Activated B cell treated with CpG ODN at 0.5 μM for 24 hours (primary cell): Measurements from ENCODE around the gene RASGRP3. TPM values are rescaled to one million over a fixed set of nuclear protein-coding genes. Genes with fewer than 3 reads are reported as not detected.

Experiments used
- ATAC-seq: fragments of 200-7000 bp; cut with Tn5 transposase; one replicate; pipeline ENCODE4 v1.10.0; 2021; ENCODE audit warnings: low read depth, mild to moderate bottlenecking, moderate library complexity
- CTCF ChIA-PET: fragments of 350-600 bp; sonication (Branson Sonifier 250); formaldehyde crosslinking; loops from one replicate; lab custom pipeline; 2021; ENCODE audit warnings: antibody characterized with exemption; lab: Charles Lee
- POLR2A ChIA-PET: fragments of 350-600 bp; sonication (Branson Sonifier 250); formaldehyde crosslinking; loops from one replicate; lab custom pipeline; 2021; ENCODE audit warnings: antibody characterized with exemption; lab: Charles Lee
- DNase-seq: peaks from one replicate; pipeline ENCODE4 v3.0.0; 2022
- H3K27ac Mint-ChIP-seq: one replicate; pipeline ENCODE4 v1.8.0; 2020; ENCODE audit warnings: mixed read lengths
- H3K27me3 Mint-ChIP-seq: one replicate; pipeline ENCODE4 v1.8.0; 2021; ENCODE audit warnings: mixed read lengths
- H3K36me3 Mint-ChIP-seq: one replicate; pipeline ENCODE4 v1.8.0; 2021; ENCODE audit warnings: low read depth, mixed read lengths
- H3K4me1 Mint-ChIP-seq: one replicate; pipeline ENCODE4 v1.8.0; 2021; ENCODE audit warnings: mixed read lengths
- H3K4me3 Mint-ChIP-seq: one replicate; pipeline ENCODE4 v1.8.0; 2020; ENCODE audit warnings: mild to moderate bottlenecking, mixed read lengths
- H3K9me3 Mint-ChIP-seq: one replicate; pipeline ENCODE4 v1.8.0; 2020; ENCODE audit warnings: mixed read lengths
- intact Hi-C: fragments of 100-400 bp; cut with micrococcal nuclease; formaldehyde crosslinking; loops from one replicate; pipeline ENCODE4 v1.15.1; 2024
- total RNA-seq: library from RNA; stranded (reverse); gene quantifications from 2 replicates; pipeline ENCODE4 v1.2.3, GENCODE V29; 2022
- TF ChIP-seq, protein P1 (sequence below): fragments of 200-600 bp; IDR thresholded peaks from one replicate; pipeline ENCODE4 v1.8.0; 2022; ENCODE audit warnings: antibody characterized with exemption, mild to moderate bottlenecking

Gene RASGRP3
- total RNA-seq, 1 donor from 2014 or later: 205 TPM

DNA sequence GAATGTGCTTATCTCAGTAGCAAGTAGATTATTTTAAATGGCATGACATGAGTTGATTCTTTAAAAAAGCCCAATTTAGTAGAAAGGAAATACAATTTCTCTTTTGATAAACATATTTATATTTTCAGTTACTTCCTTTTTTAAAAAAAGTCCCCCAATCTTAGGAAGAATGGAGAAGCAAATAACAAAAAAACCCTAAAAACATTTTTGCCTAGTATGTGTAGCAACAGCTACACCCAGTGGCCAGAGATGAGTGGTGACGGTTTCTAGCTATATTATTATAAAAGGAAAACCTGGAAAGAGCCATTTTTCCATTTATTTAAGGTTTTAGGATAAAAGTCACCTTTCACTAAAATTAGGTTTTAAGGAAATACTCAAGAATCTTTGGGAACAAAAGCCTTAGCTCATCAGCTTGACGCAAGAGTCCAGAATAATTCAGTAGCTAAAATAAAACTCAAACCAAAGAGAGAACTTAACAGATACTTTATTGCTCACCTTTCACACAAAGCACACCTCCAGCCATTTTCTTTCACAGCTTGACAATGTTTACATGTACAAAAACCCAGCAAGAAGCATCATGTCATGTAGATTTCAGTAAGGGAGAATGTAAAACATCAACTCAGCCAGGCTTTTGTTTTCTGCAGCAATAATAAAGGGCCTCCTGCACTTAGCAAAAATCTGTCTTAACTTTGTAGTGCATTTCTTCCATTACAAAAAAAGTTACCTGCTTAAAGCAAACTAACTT is 106.9 kb downstream of the RASGRP3 start:
- DNase-seq (no peak), ATAC-seq (peak; percentile 71)
- intact Hi-C loops: loop anchor here (1.0 to 5.0 kb wide), 11 partner anchors 51 to 1029 kb away; partner anchors contain the start of genes LTBP1 and TTC27
- POLR2A ChIA-PET: interaction anchor here (0.6 to 2.3 kb wide), 5 partner anchors 16 to 501 kb away, joined by 3 to 23 read pairs (median 6); partner anchors contain the start of genes FAM98A and RASGRP3
- peaks cover 40% of the 10 kb centered on the region for H3K36me3 Mint-ChIP-seq
- peak overlapping the region; percentile 71 for H3K27ac Mint-ChIP-seq
- no peaks in the 10 kb centered on the region for H3K27me3 Mint-ChIP-seq
- H3K4me3 Mint-ChIP-seq: no peak overlapping the region
- no peaks in the 10 kb centered on the region for H3K9me3 Mint-ChIP-seq
- CTCF ChIA-PET: interaction anchor here (0.6 to 3.6 kb wide), 41 partner anchors 10 to 955 kb away, joined by 3 to 63 read pairs (median 4); partner anchors contain the start of genes FAM98A, RASGRP3 and TTC27
- TF ChIP-seq, protein P1, sequence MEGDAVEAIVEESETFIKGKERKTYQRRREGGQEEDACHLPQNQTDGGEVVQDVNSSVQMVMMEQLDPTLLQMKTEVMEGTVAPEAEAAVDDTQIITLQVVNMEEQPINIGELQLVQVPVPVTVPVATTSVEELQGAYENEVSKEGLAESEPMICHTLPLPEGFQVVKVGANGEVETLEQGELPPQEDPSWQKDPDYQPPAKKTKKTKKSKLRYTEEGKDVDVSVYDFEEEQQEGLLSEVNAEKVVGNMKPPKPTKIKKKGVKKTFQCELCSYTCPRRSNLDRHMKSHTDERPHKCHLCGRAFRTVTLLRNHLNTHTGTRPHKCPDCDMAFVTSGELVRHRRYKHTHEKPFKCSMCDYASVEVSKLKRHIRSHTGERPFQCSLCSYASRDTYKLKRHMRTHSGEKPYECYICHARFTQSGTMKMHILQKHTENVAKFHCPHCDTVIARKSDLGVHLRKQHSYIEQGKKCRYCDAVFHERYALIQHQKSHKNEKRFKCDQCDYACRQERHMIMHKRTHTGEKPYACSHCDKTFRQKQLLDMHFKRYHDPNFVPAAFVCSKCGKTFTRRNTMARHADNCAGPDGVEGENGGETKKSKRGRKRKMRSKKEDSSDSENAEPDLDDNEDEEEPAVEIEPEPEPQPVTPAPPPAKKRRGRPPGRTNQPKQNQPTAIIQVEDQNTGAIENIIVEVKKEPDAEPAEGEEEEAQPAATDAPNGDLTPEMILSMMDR: peak; percentile 93
- peaks cover 24% of the 10 kb centered on the region for H3K4me1 Mint-ChIP-seq

DNA sequence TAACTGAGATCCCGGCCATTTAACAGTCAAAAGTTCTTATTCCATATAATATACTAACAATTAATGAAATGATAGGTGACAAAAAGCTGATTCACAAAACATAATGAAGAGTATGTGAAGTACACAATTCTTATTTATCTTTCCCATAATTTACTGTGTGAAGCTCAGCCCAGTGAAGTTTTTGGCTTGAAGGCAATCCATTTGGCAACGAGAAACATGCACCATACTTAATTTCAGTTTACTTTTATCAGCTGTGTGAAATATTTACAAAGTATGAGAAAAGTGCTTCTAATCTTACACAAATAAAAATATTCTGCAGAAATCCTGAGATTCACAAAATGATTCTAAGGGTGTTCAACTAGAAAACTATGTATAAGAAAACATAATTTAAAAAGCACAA is 110.3 kb downstream of the RASGRP3 start:
- POLR2A ChIA-PET: interaction anchor here (1.1 to 1.4 kb wide), 2 partner anchors 11 to 110 kb away, joined by 3 to 4 read pairs; no protein-coding TSS in a partner anchor
- intact Hi-C loops: no loop called here
- Mint-ChIP-seq H3K9me3 (no peaks in the 10 kb centered on the region), H3K36me3 (peaks cover 67% of the 10 kb centered on the region), H3K27ac (no peak overlapping the region), H3K4me3 (no peak overlapping the region), H3K27me3 (no peaks in the 10 kb centered on the region), H3K4me1 (peaks cover 16% of the 10 kb centered on the region)
- no peak for DNase-seq
- CTCF ChIA-PET: interaction anchor here (1.9 kb wide), 1 partner anchor 110 kb away, joined by 4 read pairs; the partner anchor contains the start of gene RASGRP3
- ATAC-seq: no peak
- TF ChIP-seq, protein P1: no peak

DNA sequence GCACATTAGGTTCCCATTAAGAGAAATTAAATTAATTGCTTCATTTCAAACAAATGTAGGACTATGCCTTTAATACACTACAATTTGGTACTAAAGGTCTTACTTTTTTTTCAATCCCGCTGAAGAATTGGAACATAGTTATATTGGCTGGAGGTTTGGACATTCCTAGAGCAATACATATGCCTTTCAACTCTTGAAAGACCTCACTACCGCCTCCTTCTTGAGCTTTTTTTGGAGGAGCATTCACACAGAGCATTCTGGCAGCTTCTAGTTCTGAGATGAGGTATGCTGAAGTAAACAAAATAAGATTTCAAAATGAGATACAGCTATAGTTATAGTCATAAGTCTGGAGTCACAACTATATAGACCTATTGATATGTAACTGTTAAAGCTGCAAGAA is 111.8 kb downstream of the RASGRP3 start:
- peaks cover 78% of the 10 kb centered on the region for H3K36me3 Mint-ChIP-seq
- H3K9me3 Mint-ChIP-seq: no peaks in the 10 kb centered on the region
- ChIA-PET CTCF (interaction anchor here (0.9 kb wide), 1 partner anchor 11 kb away, joined by 3 read pairs; the partner anchor contains the start of gene FAM98A), POLR2A (no interaction called here)
- TF ChIP-seq, protein P1: no peak
- DNase-seq (no peak), ATAC-seq (no peak)
- H3K4me3 Mint-ChIP-seq: no peak overlapping the region
- no peaks in the 10 kb centered on the region for H3K27me3 Mint-ChIP-seq
- intact Hi-C loops: no loop called here
- H3K27ac Mint-ChIP-seq: no peak overlapping the region
- H3K4me1 Mint-ChIP-seq: peaks cover 3% of the 10 kb centered on the region

DNA sequence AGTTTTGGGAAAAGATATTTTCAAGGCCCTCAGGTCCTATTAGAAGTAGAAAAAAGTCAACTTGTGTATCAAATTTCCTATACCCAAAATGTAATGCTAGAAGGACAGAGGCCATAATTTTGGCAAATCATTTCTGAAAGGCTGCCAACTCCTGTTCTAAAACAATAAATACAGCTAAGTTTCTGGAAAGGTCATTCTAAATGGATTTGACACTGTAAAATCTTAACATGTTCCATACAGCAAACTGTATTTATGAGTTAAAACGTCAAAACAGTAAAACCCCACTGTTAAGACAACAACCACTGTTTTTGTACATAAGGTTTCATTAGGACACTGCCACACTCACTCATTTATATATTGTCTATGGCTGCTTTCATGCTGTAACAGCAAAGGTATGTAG is 113.0 kb downstream of the RASGRP3 start:
- DNase-seq (no peak), ATAC-seq (no peak)
- CTCF ChIA-PET: no interaction called here
- intact Hi-C loops: no loop called here
- Mint-ChIP-seq H3K4me3 (no peak overlapping the region), H3K27ac (no peak overlapping the region), H3K36me3 (peaks cover 78% of the 10 kb centered on the region), H3K4me1 (peaks cover 3% of the 10 kb centered on the region), H3K27me3 (no peaks in the 10 kb centered on the region), H3K9me3 (no peaks in the 10 kb centered on the region)
- POLR2A ChIA-PET: no interaction called here
- TF ChIP-seq, protein P1: no peak

DNA sequence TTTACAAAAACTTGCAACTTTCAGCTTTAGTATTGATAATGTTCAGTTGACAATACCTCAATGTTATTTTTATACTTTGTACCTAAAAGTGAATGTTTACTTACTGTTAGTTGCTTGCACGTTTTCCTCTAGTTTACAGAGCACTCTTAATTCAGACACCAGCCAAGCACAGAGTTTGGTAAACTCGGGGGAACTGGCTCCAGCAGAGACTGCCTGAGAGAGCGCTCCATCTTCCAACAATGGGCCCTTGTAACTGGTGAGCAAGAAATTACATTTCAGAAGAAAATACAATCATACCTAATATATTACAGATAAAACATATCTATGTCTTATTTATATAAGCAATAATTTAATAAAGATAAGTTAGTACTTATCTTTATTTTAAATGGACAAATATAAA is 118.9 kb downstream of the RASGRP3 start:
- Mint-ChIP-seq H3K4me3 (no peak overlapping the region), H3K9me3 (no peaks in the 10 kb centered on the region), H3K27ac (peak overlapping the region; percentile 11), H3K4me1 (peaks cover 37% of the 10 kb centered on the region), H3K36me3 (peaks cover 53% of the 10 kb centered on the region), H3K27me3 (no peaks in the 10 kb centered on the region)
- intact Hi-C loops: loop anchor here (5.0 kb wide), 6 partner anchors 648 to 1533 kb away; partner anchors contain the start of genes BIRC6, LTBP1, SLC30A6 and SPAST
- ChIA-PET POLR2A (no interaction called here), CTCF (interaction anchor here (0.8 to 1.9 kb wide), 3 partner anchors 11 to 120 kb away, joined by 3 to 5 read pairs (median 4); no protein-coding TSS in a partner anchor)
- ATAC-seq (no peak), DNase-seq (no peak)
- TF ChIP-seq, protein P1: no peak
